B cell (primary cell): Measurements from ENCODE around the gene UBR4. TPM values are rescaled to one million over a fixed set of nuclear protein-coding genes. Genes with fewer than 3 reads are reported as not detected.

Experiments
- ATAC-seq: fragments of 200-7000 bp; cut with Tn5 transposase; one replicate; pipeline ENCODE4 v1.10.0; 2021; ENCODE audit warnings: low read depth, mild to moderate bottlenecking, moderate number of reproducible peaks, moderate library complexity
- CTCF ChIA-PET: fragments of 350-600 bp; sonication (Branson Sonifier 250); formaldehyde crosslinking; loops from one replicate; lab custom pipeline; 2021; ENCODE audit warnings: antibody characterized with exemption, inconsistent platforms; lab: Charles Lee
- POLR2A ChIA-PET: fragments of 350-600 bp; sonication (Branson Sonifier 250); formaldehyde crosslinking; loops from one replicate; lab custom pipeline; 2021; ENCODE audit warnings: antibody characterized with exemption; lab: Charles Lee
- DNase-seq: peaks from one replicate; pipeline ENCODE4 v3.0.0; 2013
- H2AFZ ChIP-seq: 2 replicates; pipeline ENCODE4 v1.6.1; 2012; ENCODE audit warnings: mild to moderate bottlenecking, low read depth, low read length; ENCODE audit not compliant: insufficient read depth, poor library complexity, severe bottlenecking
- H3K27ac ChIP-seq, 2 donors: 1 replicate in 1 of 2; 2 replicates in 1 of 2; pipeline ENCODE4 v1.5.1; 2012 to 2013; ENCODE audit warnings: low read length in 2 of 2, mild to moderate bottlenecking in 2 of 2, moderate library complexity in 1 of 2
- H3K27me3 ChIP-seq, 4 experiments: fragments of 200-600 bp in 1 of 4; sonication (generic) in 1 of 4; replicated peaks in 1 of 4; 1 replicate in 2 of 4; 2 replicates in 2 of 4; pipeline versions ENCODE4 v1.6.1 to v1.7.0; 2013 to 2016; ENCODE audit warnings: low read length in 3 of 4, mild to moderate bottlenecking in 2 of 4, mixed read lengths in 1 of 4, moderate library complexity in 1 of 4; ENCODE audit not compliant: insufficient read depth in 4 of 4, control insufficient read depth in 3 of 4; ENCODE audit errors: control extremely low read depth in 1 of 4
- H3K36me3 ChIP-seq, 2 experiments: replicated peaks in 1 of 2; 1 replicate in 1 of 2; 2 replicates in 1 of 2; pipeline versions ENCODE4 v1.6.1 to v1.7.1; 2013; ENCODE audit warnings: low read length in 1 of 2; ENCODE audit not compliant: insufficient read depth in 2 of 2, control insufficient read depth in 1 of 2; ENCODE audit errors: control extremely low read depth in 1 of 2, extremely low read depth in 1 of 2
- H3K4me1 ChIP-seq, 2 donors: fragments of 200-600 bp in 1 of 2; sonication (generic) in 1 of 2; 1 replicate in 1 of 2; 2 replicates in 1 of 2; pipeline versions ENCODE4 v1.5.1 to v1.6.1; 2013 to 2017; ENCODE audit warnings: low read length in 2 of 2; ENCODE audit not compliant: control insufficient read depth in 2 of 2, insufficient read depth in 2 of 2
- H3K4me2 ChIP-seq: replicated peaks from 2 replicates; pipeline ENCODE3; 2012; ENCODE audit warnings: mild to moderate bottlenecking, low read depth, low read length; ENCODE audit not compliant: poor library complexity, severe bottlenecking
- H3K4me3 ChIP-seq, 5 experiments: fragments of 200-600 bp in 1 of 5; sonication (generic) in 1 of 5; 1 replicate in 3 of 5; 2 replicates in 2 of 5; pipeline versions ENCODE4 v1.5.1 to v1.7.0; 2011 to 2016; ENCODE audit warnings: low read length in 4 of 5, mild to moderate bottlenecking in 4 of 5, low read depth in 2 of 5, control low read depth in 1 of 5, moderate library complexity in 1 of 5; ENCODE audit not compliant: insufficient read depth in 1 of 5; ENCODE audit errors: control extremely low read depth in 1 of 5, extremely low read depth in 1 of 5
- H3K79me2 ChIP-seq: fragments of 200-600 bp; sonication (generic); one replicate; pipeline ENCODE4 v1.6.0; 2016; ENCODE audit warnings: low read length; ENCODE audit not compliant: control insufficient read depth, insufficient read depth
- H3K9ac ChIP-seq: fragments of 200-600 bp; sonication (generic); 2 replicates; pipeline ENCODE4 v1.6.1; 2017; ENCODE audit warnings: mild to moderate bottlenecking, low read length, moderate library complexity
- H3K9me3 ChIP-seq, 3 donors: one replicate each; pipeline versions ENCODE4 v1.6.1 to v1.7.1; 2013; ENCODE audit warnings: low read length in 2 of 3; ENCODE audit not compliant: control insufficient read depth in 2 of 3, insufficient read depth in 1 of 3; ENCODE audit errors: control extremely low read depth in 1 of 3
- H4K20me1 ChIP-seq: 2 replicates; pipeline ENCODE4 v1.6.0; 2012; ENCODE audit warnings: mild to moderate bottlenecking, low read length; ENCODE audit not compliant: insufficient read depth, control insufficient read depth, poor library complexity, severe bottlenecking
- H3K27ac Mint-ChIP-seq: one replicate; pipeline ENCODE4 v1.8.0; 2021; ENCODE audit warnings: mixed read lengths
- H3K27me3 Mint-ChIP-seq: one replicate; pipeline ENCODE4 v1.8.0; 2021; ENCODE audit warnings: mixed read lengths
- H3K4me1 Mint-ChIP-seq: one replicate; pipeline ENCODE4 v1.8.0; 2021; ENCODE audit warnings: mixed read lengths
- H3K4me3 Mint-ChIP-seq: one replicate; pipeline ENCODE4 v1.8.0; 2021; ENCODE audit warnings: mixed read lengths
- H3K9me3 Mint-ChIP-seq: one replicate; pipeline ENCODE4 v1.8.0; 2022; ENCODE audit warnings: mixed read lengths; ENCODE audit not compliant: insufficient read depth
- EZH2 ChIP-seq: IDR thresholded peaks from 2 replicates; pipeline ENCODE4 v1.6.1; 2012; ENCODE audit warnings: borderline replicate concordance, low read depth, mild to moderate bottlenecking, moderate library complexity, low read length; ENCODE audit not compliant: insufficient read depth, poor library complexity, severe bottlenecking
- WGBS: methylation state at CpG from one replicate; pipeline ENCODE4 v1.1.5; 2013; ENCODE audit warnings: missing lambda C conversion rate; ENCODE audit not compliant: insufficient coverage; 5-methylcytosine and 5-hydroxymethylcytosine counted together
- intact Hi-C: fragments of 100-400 bp; cut with micrococcal nuclease; formaldehyde crosslinking; loops from one replicate; pipeline ENCODE4 v1.10.0; 2022
- polyA plus RNA-seq: library from polyadenylated mRNA; depleted of rRNA; stranded (reverse); fragments of >200 nt; gene quantifications from 2 replicates; pipeline ENCODE4 v1.2.3, GENCODE V29; 2012
- total RNA-seq, 2 donors: library from RNA; stranded (reverse); fragments of 120-200 nt in 1 of 2; gene quantifications; 1 replicate in 1 of 2; 2 replicates in 1 of 2; pipeline versions ENCODE4 v1.2.3 to v1.2.4, GENCODE V29; 2013 to 2022
- TF ChIP-seq, protein P1 (sequence below): fragments of 200-600 bp; IDR thresholded peaks from one replicate; pipeline ENCODE4 v1.8.0; 2022; ENCODE audit warnings: antibody characterized with exemption, mild to moderate bottlenecking

The UBR4 gene
- total and polyA plus RNA-seq, 2 donors (not counting 1 experiment from before 2014, with no cell fraction given) = 90.0 to 190 TPM

DNA sequence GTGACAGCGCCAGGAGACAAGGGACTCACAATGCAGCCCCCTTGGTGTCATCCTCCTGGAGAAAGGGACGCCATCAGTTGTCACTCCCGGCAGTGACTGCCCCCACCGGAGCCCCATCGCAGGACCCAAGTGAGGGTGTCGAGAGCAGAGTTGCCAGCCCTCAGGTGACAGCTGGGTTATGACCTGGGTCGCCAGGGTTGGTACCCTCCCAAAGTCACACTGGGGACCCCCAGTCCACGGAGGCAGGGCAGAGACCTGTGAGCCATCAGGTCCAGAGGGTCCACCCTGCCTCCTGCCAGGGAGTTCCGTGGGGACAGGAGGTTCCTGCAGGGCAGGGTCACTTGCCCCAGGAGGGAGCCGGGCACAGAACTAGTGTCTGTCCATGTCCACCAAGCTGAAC lies 175.3 kb downstream of the UBR4 start:
- Mint-ChIP-seq H3K9me3 (no peaks in the 10 kb centered on the region), H3K4me1 (no peaks in the 10 kb centered on the region), H3K27ac (no peak overlapping the region), H3K27me3 (peaks cover 12% of the 10 kb centered on the region), H3K4me3 (no peak overlapping the region)
- Histone ChIP-seq H3K9ac (no peak overlapping the region), H2AFZ (no peak overlapping the region), H3K36me3 (no peaks in the 10 kb centered on the region), H3K27me3 (peaks cover 0 to 13% (median 0%) of the 10 kb centered on the region in 4 experiments), H3K9me3 (no peaks in the 10 kb centered on the region), H4K20me1 (no peaks in the 10 kb centered on the region), H3K4me3 (no peak overlapping the region), H3K4me1 (no peaks in the 10 kb centered on the region), H3K79me2 (no peaks in the 10 kb centered on the region), H3K27ac (no peak overlapping the region), H3K4me2 (no peak overlapping the region)
- POLR2A ChIA-PET = no interaction called here
- intact Hi-C loops = no loop called here
- CTCF ChIA-PET = no interaction called here
- DNase-seq (peak; percentile 2), ATAC-seq (no peak)
- TF ChIP-seq, protein P1, sequence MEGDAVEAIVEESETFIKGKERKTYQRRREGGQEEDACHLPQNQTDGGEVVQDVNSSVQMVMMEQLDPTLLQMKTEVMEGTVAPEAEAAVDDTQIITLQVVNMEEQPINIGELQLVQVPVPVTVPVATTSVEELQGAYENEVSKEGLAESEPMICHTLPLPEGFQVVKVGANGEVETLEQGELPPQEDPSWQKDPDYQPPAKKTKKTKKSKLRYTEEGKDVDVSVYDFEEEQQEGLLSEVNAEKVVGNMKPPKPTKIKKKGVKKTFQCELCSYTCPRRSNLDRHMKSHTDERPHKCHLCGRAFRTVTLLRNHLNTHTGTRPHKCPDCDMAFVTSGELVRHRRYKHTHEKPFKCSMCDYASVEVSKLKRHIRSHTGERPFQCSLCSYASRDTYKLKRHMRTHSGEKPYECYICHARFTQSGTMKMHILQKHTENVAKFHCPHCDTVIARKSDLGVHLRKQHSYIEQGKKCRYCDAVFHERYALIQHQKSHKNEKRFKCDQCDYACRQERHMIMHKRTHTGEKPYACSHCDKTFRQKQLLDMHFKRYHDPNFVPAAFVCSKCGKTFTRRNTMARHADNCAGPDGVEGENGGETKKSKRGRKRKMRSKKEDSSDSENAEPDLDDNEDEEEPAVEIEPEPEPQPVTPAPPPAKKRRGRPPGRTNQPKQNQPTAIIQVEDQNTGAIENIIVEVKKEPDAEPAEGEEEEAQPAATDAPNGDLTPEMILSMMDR = no peak
- no peak for TF ChIP-seq EZH2
- 90% methylated on average over 10 of the region's 10 CpGs for WGBS

DNA sequence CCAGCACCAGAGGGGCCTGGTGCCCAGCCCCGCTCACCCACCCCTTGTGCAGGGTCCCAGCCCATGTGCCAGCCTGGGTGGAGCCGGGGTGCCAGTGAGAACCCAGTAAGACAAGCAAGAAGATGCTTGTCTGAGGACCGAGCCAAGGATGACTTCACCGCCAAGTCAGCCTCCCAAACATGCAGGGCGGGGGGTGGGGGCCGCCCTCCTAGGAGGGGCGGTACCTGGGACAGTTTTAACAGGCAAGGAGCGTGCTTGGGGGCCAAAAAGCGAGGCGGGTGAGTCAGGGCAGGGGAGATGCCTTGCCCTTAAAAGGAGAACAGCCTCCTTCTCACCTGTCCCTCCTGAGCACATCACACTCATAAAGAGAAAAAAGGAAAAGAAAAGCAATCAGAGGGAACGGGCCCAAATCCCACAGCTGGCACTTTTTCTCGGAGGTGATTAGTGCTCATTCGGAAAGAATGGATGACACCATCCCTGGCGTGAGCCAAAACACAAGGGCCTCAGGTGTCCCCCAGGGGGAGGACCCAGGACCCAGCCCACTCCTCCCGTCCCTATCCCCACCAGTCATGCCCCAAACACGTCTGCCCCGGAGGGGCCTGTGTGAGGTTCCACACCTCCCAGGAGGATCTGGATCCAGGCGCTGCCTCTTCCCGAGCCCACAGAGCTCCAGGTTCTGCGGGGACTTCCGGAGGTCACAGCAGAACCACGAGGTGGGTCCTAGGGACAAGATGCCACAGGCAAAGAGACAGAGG lies 176.0 kb downstream of the UBR4 start:
- Histone ChIP-seq H3K4me3 (no peak overlapping the region), H3K79me2 (no peaks in the 10 kb centered on the region), H3K27ac (no peak overlapping the region), H4K20me1 (no peaks in the 10 kb centered on the region), H3K27me3 (peaks cover 0 to 16% (median 0%) of the 10 kb centered on the region in 4 experiments), H3K4me2 (no peak overlapping the region), H3K36me3 (no peaks in the 10 kb centered on the region), H3K9ac (no peak overlapping the region), H3K4me1 (no peaks in the 10 kb centered on the region), H3K9me3 (no peaks in the 10 kb centered on the region), H2AFZ (no peak overlapping the region)
- Mint-ChIP-seq H3K4me1 (no peaks in the 10 kb centered on the region), H3K27ac (no peak overlapping the region), H3K27me3 (peaks cover 12% of the 10 kb centered on the region), H3K9me3 (no peaks in the 10 kb centered on the region), H3K4me3 (no peak overlapping the region)
- 92% methylated on average over 18 of the region's 22 CpGs for WGBS
- ATAC-seq = no peak
- intact Hi-C loops = no loop called here
- POLR2A ChIA-PET = no interaction called here
- CTCF ChIA-PET = no interaction called here
- no peak for DNase-seq
- TF ChIP-seq EZH2 = no peak
- TF ChIP-seq, protein P1 = no peak
